ENCODE measurements around the gene RARRES1. TPM values are rescaled to one million over a fixed set of nuclear protein-coding genes. Genes with fewer than 3 reads are reported as not detected.

Gene RARRES1, protein sequence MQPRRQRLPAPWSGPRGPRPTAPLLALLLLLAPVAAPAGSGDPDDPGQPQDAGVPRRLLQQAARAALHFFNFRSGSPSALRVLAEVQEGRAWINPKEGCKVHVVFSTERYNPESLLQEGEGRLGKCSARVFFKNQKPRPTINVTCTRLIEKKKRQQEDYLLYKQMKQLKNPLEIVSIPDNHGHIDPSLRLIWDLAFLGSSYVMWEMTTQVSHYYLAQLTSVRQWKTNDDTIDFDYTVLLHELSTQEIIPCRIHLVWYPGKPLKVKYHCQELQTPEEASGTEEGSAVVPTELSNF
- total RNA-seq, result 0.54 TPM in 1 of 2 replicates, not detected in the other

DNA sequence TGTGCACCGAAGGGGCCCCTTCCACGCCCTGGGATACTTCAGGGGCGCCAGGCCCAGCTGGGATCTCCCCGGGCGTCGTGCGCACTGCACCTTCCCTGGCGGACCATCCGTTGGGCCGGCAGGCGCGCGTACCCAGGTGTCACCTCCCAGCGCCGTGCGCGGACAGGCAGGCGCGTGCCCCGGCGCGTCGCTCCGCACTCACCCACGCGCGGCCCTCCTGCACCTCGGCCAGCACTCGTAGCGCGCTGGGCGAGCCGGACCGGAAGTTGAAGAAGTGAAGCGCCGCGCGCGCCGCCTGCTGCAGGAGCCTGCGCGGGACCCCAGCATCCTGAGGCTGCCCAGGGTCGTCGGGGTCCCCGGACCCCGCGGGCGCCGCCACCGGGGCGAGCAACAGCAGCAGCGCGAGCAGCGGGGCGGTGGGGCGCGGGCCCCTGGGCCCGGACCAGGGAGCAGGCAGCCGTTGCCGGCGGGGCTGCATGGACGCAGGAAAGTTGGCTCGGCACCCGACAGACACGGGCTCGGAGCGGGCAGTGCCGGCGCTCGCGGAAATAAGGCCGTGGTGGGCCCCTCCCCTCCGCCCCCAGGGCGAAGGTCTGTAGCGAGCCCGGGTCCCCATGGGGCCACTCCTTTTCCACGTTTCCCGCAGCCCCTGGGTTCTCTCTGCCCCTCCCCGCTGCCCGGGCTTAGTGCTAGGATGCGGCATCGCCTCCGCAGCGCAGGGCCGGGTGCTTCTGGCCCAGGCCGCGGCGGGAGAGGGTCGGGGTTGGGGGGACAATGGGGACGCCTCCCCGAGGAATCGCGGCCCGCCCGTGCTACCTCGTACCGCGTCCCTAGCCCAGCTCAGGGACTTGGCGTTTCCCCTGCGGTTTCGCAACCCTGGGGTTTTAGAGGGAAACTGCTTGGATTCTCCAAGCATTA, at the start of gene RARRES1:
Gene RARRES1 (minus strand): TSS at position 520 of the 918 bp plus-strand sequence. CDS start 42 bp downstream, at position 478.

DNA sequence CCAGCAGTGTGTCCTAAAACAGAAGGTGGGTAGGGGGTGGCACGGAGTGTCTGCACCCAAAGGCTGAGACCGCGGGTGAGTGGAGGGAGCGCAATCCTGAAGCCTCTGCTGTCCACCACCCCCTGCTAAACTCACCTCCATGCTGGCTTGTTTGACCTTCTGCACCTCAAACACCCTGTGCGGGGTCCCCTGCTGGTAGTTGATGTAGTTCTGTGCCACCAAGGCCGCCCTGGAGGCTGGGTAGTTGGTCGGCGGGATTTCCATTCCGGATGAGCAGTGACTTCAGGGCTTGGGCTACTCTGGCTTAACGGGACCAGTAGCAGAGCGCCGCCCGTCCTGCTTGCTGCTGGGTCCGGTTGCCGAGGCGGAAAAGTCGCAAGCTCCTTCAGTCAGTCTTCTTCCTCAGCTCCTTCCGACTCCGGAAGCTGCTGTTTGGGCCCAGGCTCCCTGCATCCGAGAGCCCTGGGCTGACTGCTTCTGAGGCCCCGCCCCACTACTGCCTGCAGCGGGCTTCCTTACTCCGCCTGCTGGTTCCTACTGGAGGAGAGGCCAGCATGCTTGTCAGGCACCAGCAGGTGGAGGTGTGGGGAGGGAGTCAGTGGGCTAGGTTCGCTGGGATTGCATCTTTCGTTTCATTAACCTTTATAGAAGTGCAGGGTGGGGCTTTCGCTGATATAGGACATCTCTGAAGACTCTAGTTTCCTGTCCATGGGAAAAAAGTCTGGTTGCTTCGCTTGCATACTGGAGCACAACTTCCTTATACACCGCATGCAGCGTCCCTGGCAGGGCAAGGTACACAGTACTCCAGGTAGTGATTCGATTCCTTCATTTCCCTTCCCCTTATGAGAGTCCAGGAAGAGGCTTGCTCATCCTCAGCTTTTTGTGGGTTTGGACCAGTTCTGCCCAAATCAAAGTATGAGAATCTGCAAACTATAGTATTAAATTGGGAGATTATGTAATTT, 59.8 kb downstream of the RARRES1 start, which contains the start of gene LXN:
Gene LXN (minus strand): TSS at position 434 of the 962 bp plus-strand sequence. CDS start 170 bp downstream, at position 264.

Small RNAs within 50 kb of the gene (small RNA-seq; reads per million reads assigned to genes)
- gene AC080013.6, result not detected

Other genes starting within 250 kb of the RARRES1 start
- 3.9 and 10.6 TPM in 2 replicates for gene MLF1, start 161.3 kb downstream of the RARRES1 start, total RNA-seq
- 24.3 and 47.3 TPM in 2 replicates for gene GFM1, start 87.9 kb downstream of the RARRES1 start, total RNA-seq
- gene LXN, start 59.8 kb downstream of the RARRES1 start, total RNA-seq, result 12.3 and 14.1 TPM in 2 replicates
- gene MFSD1, start 69.6 kb upstream of the RARRES1 start, total RNA-seq, result 44.8 and 104 TPM in 2 replicates

Measured in placental epithelial cell (primary cell).